Measurements from ENCODE around the gene IP6K1.
"Not testable (repeated sequence)": the region's sequence is repeated elsewhere in the genome, so short reads cannot be mapped to it uniquely, and the experiment has no call there.

IP6K1 gene

GRCh38 chr3:49769286-49769915, 16.9 kb downstream of the IP6K1 start:
- no peak for DNase-seq (ENCODE audit: low read depth, low spot score)

GRCh38 chr3:49763981-49764380, 22.4 kb downstream of the IP6K1 start:
- DNase-seq (ENCODE audit: low read depth, low spot score), result no peak

GRCh38 chr3:49761661-49762060, 24.7 kb downstream of the IP6K1 start:
- DNase-seq (ENCODE audit: low read depth, low spot score), result no peak

GRCh38 chr3:49759226-49759625, 27.1 kb downstream of the IP6K1 start:
- DNase-seq (ENCODE audit: low read depth, low spot score), result no peak

GRCh38 chr3:49757197-49757596, 29.1 kb downstream of the IP6K1 start:
- DNase-seq (ENCODE audit: low read depth, low spot score), result no peak

- no peak for DNase-seq (ENCODE audit: low read depth, low spot score)
Observed at GRCh38 chr3:49756036-49756435, 30.3 kb downstream of the IP6K1 start.

- no peak for DNase-seq (ENCODE audit: low read depth, low spot score)
Observed at GRCh38 chr3:49754536-49754935, 31.8 kb downstream of the IP6K1 start.

GRCh38 chr3:49751501-49751900, 34.8 kb downstream of the IP6K1 start:
- no peak for DNase-seq (ENCODE audit: low read depth, low spot score)

- DNase-seq (ENCODE audit: low read depth, low spot score), result no peak
Observed at GRCh38 chr3:49750056-49750455, 36.3 kb downstream of the IP6K1 start.

GRCh38 chr3:49748874-49749273, 37.5 kb downstream of the IP6K1 start:
- DNase-seq (ENCODE audit: low read depth, low spot score), result not testable (repeated sequence)

GRCh38 chr3:49747792-49748480, 38.4 kb downstream of the IP6K1 start:
- DNase-seq (ENCODE audit: low read depth, low spot score), result no peak

GRCh38 chr3:49745986-49746385, 40.4 kb downstream of the IP6K1 start:
- no peak for DNase-seq (ENCODE audit: low read depth, low spot score)

GRCh38 chr3:49740427-49740826, 45.9 kb downstream of the IP6K1 start:
- no peak for DNase-seq (ENCODE audit: low read depth, low spot score)

GRCh38 chr3:49738067-49738713, 48.2 kb downstream of the IP6K1 start:
- DNase-seq (ENCODE audit: low read depth, low spot score), result no peak

GRCh38 chr3:49734752-49735151, 51.6 kb downstream of the IP6K1 start:
- no peak for DNase-seq (ENCODE audit: low read depth, low spot score)

GRCh38 chr3:49733551-49733950, 52.8 kb downstream of the IP6K1 start:
- DNase-seq (ENCODE audit: low read depth, low spot score), result no peak

GRCh38 chr3:49732597-49732996, 53.7 kb downstream of the IP6K1 start:
- DNase-seq (ENCODE audit: low read depth, low spot score), result no peak

GRCh38 chr3:49729966-49730609, 56.3 kb downstream of the IP6K1 start:
- DNase-seq (ENCODE audit: low read depth, low spot score), result no peak

- no peak for DNase-seq (ENCODE audit: low read depth, low spot score)
Observed at GRCh38 chr3:49727924-49728361, 58.4 kb downstream of the IP6K1 start.

- DNase-seq (ENCODE audit: low read depth, low spot score), result no peak
Observed at GRCh38 chr3:49727154-49727923, 59.0 kb downstream of the IP6K1 start.

- DNase-seq (ENCODE audit: low read depth, low spot score), result no peak
Observed at GRCh38 chr3:49725906-49726681, 60.2 kb downstream of the IP6K1 start.

Measured in activated CD4-positive, CD25-positive, alpha-beta regulatory T cell treated with anti-CD3 and anti-CD28 coated beads, Interleukin-2, amount 50 U/mL, for 16 hours (primary cell).